Activated T-cell treated with anti-CD3 and anti-CD28 coated beads, Interleukin-2, amount 50 U/mL, for 4 hours (primary cell): ENCODE results near the gene CTNNBL1. TPM values are rescaled to one million over a fixed set of nuclear protein-coding genes. Genes with fewer than 3 reads are reported as not detected.

Source experiments
- ATAC-seq, 2 donors: fragments of 200-7000 bp; cut with Tn5 transposase; one replicate each; pipeline ENCODE4 v1.10.0; 2021
- DNase-seq: peaks from one replicate; pipeline ENCODE4 v3.0.0-alpha.2; 2020
- H3K27me3 Mint-ChIP-seq: one replicate; pipeline ENCODE4 v1.8.0; 2021; ENCODE audit warnings: low read depth, mixed read lengths
- H3K36me3 Mint-ChIP-seq: one replicate; pipeline ENCODE4 v1.8.0; 2022; ENCODE audit warnings: mixed read lengths; ENCODE audit not compliant: insufficient read depth
- H3K4me1 Mint-ChIP-seq: one replicate; pipeline ENCODE4 v1.8.0; 2021; ENCODE audit warnings: low read depth, mixed read lengths
- H3K4me3 Mint-ChIP-seq: one replicate; pipeline ENCODE4 v1.8.0; 2021; ENCODE audit warnings: mild to moderate bottlenecking, moderate library complexity, mixed read lengths
- H3K9me3 Mint-ChIP-seq: one replicate; pipeline ENCODE4 v1.8.0; 2021; ENCODE audit warnings: mixed read lengths
- total RNA-seq, 3 donors: library from RNA; stranded (reverse); gene quantifications; one replicate each; pipeline ENCODE4 v1.2.1, GENCODE V29; 2021

CTNNBL1 gene
- total RNA-seq, 3 donors from 2014 or later = 107 to 115 (median 110) TPM

DNA sequence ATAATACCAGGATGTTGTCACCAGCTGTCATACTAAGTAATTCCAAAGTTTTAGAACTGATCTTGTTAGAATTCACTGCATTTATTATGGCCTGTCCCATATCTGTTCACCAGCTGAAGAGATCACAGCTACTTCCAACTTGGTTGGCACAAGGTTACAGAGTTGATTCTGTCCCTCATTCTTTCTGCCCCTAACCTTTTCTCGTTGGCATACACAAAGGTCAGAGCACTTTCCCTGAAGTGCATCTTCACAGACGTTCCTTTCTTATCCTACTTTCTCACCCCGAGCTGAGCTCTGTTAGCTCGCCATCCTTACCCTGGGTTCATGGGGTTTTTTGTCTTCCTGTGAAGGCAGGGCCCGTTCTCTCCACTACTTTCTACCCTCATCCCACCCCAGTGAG lies 143.1 kb downstream of the CTNNBL1 start:
- Mint-ChIP-seq H3K9me3 (no peaks in the 10 kb centered on the region), H3K4me3 (no peak overlapping the region), H3K36me3 (peaks cover 32% of the 10 kb centered on the region), H3K4me1 (peaks cover 2% of the 10 kb centered on the region), H3K27me3 (no peaks in the 10 kb centered on the region)
- ATAC-seq (no peak), DNase-seq (no peak)

GRCh38 chr20:37837924-37838323 lies 144.1 kb downstream of the CTNNBL1 start:
- DNase-seq = no peak
- Mint-ChIP-seq H3K4me1 (peaks cover 2% of the 10 kb centered on the region), H3K36me3 (peaks cover 35% of the 10 kb centered on the region), H3K9me3 (no peaks in the 10 kb centered on the region), H3K27me3 (no peaks in the 10 kb centered on the region), H3K4me3 (no peak overlapping the region)
- no peak for ATAC-seq

GRCh38 chr20:37838769-37839431 lies 145.1 kb downstream of the CTNNBL1 start:
- ATAC-seq = no peak
- Mint-ChIP-seq H3K4me3 (no peak overlapping the region), H3K9me3 (no peaks in the 10 kb centered on the region), H3K27me3 (no peaks in the 10 kb centered on the region), H3K4me1 (peaks cover 2% of the 10 kb centered on the region), H3K36me3 (peaks cover 33% of the 10 kb centered on the region)
- no peak for DNase-seq

DNA sequence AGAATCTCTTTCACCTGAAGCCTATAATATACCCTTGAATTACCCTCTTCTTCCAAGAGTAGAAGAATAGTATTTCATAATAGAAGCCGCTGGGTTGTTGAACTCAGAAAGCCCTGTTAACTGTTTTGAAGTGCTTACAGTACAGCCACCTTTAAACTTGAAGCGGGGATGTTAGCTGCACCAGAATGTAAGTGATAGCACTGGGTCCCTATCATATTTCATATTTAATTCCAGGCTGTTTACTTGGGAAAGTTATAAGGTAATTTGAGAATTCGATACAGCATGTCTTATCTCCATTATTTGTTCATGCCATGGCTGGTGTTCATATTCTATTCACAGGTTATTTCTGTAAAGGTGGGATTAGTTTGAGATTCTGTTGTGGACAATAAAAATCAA lies 145.6 kb downstream of the CTNNBL1 start:
- peaks cover 2% of the 10 kb centered on the region for H3K4me1 Mint-ChIP-seq
- no peak for DNase-seq
- no peak for ATAC-seq
- H3K27me3 Mint-ChIP-seq = no peaks in the 10 kb centered on the region
- H3K36me3 Mint-ChIP-seq = peaks cover 33% of the 10 kb centered on the region
- H3K9me3 Mint-ChIP-seq = no peaks in the 10 kb centered on the region
- H3K4me3 Mint-ChIP-seq = no peak overlapping the region

DNA sequence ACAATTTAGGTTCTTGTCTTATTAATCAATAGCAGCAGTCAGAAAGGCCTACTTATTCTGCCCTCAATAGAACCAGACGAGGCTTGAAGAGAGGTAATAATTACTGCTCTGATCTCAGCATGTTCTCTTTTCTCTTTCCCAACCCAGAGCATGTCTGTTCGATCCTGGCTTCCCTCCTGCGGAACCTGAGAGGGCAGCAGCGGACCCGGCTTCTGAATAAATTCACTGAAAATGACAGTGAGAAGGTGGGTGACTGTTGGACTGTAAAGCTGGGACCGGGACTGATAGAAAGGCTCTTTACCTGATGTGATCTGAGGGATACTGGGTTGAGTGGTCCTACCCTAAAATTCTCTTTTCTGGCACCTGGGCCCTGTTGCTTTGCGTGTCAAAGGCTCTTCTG lies 146.1 kb downstream of the CTNNBL1 start:
- H3K9me3 Mint-ChIP-seq = no peaks in the 10 kb centered on the region
- DNase-seq = no peak
- H3K27me3 Mint-ChIP-seq = no peaks in the 10 kb centered on the region
- no peak overlapping the region for H3K4me3 Mint-ChIP-seq
- H3K4me1 Mint-ChIP-seq = peaks cover 2% of the 10 kb centered on the region
- ATAC-seq = no peak
- H3K36me3 Mint-ChIP-seq = peaks cover 34% of the 10 kb centered on the region

GRCh38 chr20:37841389-37841788 lies 147.6 kb downstream of the CTNNBL1 start:
- DNase-seq (no peak), ATAC-seq (no peak)
- Mint-ChIP-seq H3K27me3 (no peaks in the 10 kb centered on the region), H3K36me3 (peaks cover 32% of the 10 kb centered on the region), H3K4me1 (peaks cover under 1% of the 10 kb centered on the region), H3K9me3 (no peaks in the 10 kb centered on the region), H3K4me3 (no peak overlapping the region)

- Mint-ChIP-seq H3K4me3 (no peak overlapping the region), H3K4me1 (no peaks in the 10 kb centered on the region)
- DNase-seq = no peak
Measured at GRCh38 chr20:37841971-37842370, 148.1 kb downstream of the CTNNBL1 start.

DNA sequence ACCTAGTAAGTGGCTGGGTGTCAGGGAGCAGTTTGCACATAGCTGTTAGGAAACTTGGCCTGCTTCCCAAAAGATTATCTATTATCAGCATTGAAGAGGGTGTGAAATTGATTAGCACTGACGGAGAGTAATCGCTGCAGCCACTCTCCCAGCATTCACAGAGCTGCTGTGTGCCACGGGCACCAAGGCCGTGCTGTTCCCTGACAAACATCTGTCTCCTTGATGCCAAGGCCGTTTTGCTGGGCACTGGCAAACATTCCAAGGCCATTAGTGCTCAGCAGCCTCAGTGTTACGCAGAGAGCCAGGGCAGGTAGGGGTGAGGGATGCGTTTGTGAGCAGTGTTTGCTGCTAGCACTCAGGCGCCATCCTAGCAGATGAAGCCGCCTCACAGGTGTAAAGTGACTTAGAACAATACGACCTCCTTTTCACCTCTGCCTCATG lies 151.4 kb downstream of the CTNNBL1 start:
- H3K36me3 Mint-ChIP-seq = peaks cover 55% of the 10 kb centered on the region
- DNase-seq (no peak), ATAC-seq (no peak)
- H3K4me1 Mint-ChIP-seq = no peaks in the 10 kb centered on the region
- no peaks in the 10 kb centered on the region for H3K9me3 Mint-ChIP-seq
- H3K27me3 Mint-ChIP-seq = no peaks in the 10 kb centered on the region
- no peak overlapping the region for H3K4me3 Mint-ChIP-seq

More at GRCh38 chr20:37841971-37842370, 148.1 kb downstream of the CTNNBL1 start:
- no peaks in the 10 kb centered on the region for H3K27me3 Mint-ChIP-seq
- no peak for ATAC-seq
- H3K36me3 Mint-ChIP-seq = peaks cover 36% of the 10 kb centered on the region
- no peaks in the 10 kb centered on the region for H3K9me3 Mint-ChIP-seq

GRCh38 chr20:37845878-37846277 lies 152.0 kb downstream of the CTNNBL1 start:
- H3K36me3 Mint-ChIP-seq = peaks cover 52% of the 10 kb centered on the region
- no peaks in the 10 kb centered on the region for H3K27me3 Mint-ChIP-seq
- no peaks in the 10 kb centered on the region for H3K4me1 Mint-ChIP-seq
- no peak overlapping the region for H3K4me3 Mint-ChIP-seq
- DNase-seq = no peak
- H3K9me3 Mint-ChIP-seq = no peaks in the 10 kb centered on the region
- ATAC-seq = no peak

DNA sequence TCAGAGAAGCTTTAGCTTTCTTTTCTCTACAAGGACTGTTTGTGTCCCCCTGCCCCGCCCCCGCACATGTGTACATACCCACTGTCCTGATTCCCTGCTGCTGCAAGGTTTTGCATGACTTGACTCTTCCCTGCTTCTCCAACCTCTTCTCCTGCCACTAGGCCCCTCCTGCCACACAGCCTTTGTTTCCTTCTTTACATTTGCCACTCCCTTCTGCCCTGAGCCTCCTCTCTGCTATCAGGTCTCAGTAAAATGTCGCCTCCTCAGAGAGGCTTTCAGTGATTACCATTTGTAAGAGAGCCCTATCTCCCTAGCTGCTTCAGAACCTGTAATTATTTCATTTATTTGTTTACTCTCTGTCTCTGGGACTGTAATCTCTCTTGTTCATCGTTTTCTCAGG lies 152.7 kb downstream of the CTNNBL1 start:
- DNase-seq = no peak
- Mint-ChIP-seq H3K36me3 (peaks cover 51% of the 10 kb centered on the region), H3K9me3 (no peaks in the 10 kb centered on the region), H3K4me3 (no peak overlapping the region), H3K27me3 (no peaks in the 10 kb centered on the region), H3K4me1 (no peaks in the 10 kb centered on the region)
- ATAC-seq = no peak

GRCh38 chr20:37848706-37849105 lies 154.9 kb downstream of the CTNNBL1 start:
- peaks cover 43% of the 10 kb centered on the region for H3K36me3 Mint-ChIP-seq
- DNase-seq (no peak), ATAC-seq (no peak)
- no peaks in the 10 kb centered on the region for H3K9me3 Mint-ChIP-seq
- H3K27me3 Mint-ChIP-seq = no peaks in the 10 kb centered on the region
- no peaks in the 10 kb centered on the region for H3K4me1 Mint-ChIP-seq
- H3K4me3 Mint-ChIP-seq = no peak overlapping the region

DNA sequence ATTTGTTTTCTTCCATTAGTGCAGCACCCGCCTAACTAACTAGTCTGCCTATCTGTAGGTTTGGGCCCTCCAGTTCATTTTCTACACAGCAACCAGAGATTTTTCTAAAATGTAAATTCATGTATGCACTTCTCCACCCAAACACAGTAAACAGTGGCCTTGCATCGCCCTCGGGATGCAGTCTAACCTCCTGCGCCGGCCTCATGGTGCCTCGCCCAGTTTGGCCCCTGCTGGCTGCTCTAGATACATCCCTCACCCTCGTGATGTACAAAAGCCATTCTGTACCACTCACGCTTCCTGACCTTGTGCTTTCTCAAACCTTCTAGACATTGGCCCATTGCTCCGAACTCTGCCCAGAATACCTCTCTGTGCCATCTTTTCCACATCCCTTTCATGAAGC lies 155.3 kb downstream of the CTNNBL1 start:
- ATAC-seq (no peak), DNase-seq (no peak)
- H3K36me3 Mint-ChIP-seq = peaks cover 46% of the 10 kb centered on the region

GRCh38 chr20:37849566-37849965 lies 155.7 kb downstream of the CTNNBL1 start:
- ATAC-seq = no peak
- no peaks in the 10 kb centered on the region for H3K4me1 Mint-ChIP-seq
- H3K36me3 Mint-ChIP-seq = peaks cover 47% of the 10 kb centered on the region
- no peak overlapping the region for H3K4me3 Mint-ChIP-seq
- no peak for DNase-seq
- H3K27me3 Mint-ChIP-seq = no peaks in the 10 kb centered on the region
- no peaks in the 10 kb centered on the region for H3K9me3 Mint-ChIP-seq

More for the DNA sequence above, 155.3 kb downstream of the CTNNBL1 start:
- H3K27me3 Mint-ChIP-seq = no peaks in the 10 kb centered on the region
- H3K9me3 Mint-ChIP-seq = no peaks in the 10 kb centered on the region
- H3K4me3 Mint-ChIP-seq = no peak overlapping the region
- no peaks in the 10 kb centered on the region for H3K4me1 Mint-ChIP-seq

DNA sequence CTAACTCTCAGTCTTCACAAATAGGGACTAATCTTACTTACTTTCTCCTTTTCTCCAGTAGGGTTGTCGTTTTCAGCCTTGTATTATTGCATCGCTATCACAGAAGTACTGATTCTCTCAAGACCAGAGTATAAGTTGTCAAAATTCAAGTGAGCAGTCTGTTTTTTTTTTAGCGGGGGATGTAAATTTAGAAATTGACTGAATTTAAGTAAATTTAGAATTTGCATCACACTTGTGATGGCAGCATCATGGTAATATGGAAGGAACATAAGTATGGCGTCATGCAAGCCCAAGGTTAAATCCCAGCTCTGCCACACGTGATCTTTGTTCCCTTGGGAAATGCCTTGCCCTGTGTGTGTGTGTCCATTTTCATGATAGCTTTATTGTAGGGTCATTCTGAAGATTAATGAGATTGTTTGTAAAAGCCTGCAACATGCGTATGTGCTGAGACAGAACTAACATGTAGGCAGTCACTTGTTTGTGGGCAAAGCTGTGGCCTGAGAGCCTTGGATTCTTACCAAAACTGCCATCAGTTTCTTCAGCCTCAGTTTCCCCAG lies 156.3 kb downstream of the CTNNBL1 start:
- Mint-ChIP-seq H3K27me3 (no peaks in the 10 kb centered on the region), H3K4me3 (no peak overlapping the region), H3K36me3 (peaks cover 48% of the 10 kb centered on the region), H3K9me3 (no peaks in the 10 kb centered on the region), H3K4me1 (no peaks in the 10 kb centered on the region)
- ATAC-seq (no peak), DNase-seq (no peak)

DNA sequence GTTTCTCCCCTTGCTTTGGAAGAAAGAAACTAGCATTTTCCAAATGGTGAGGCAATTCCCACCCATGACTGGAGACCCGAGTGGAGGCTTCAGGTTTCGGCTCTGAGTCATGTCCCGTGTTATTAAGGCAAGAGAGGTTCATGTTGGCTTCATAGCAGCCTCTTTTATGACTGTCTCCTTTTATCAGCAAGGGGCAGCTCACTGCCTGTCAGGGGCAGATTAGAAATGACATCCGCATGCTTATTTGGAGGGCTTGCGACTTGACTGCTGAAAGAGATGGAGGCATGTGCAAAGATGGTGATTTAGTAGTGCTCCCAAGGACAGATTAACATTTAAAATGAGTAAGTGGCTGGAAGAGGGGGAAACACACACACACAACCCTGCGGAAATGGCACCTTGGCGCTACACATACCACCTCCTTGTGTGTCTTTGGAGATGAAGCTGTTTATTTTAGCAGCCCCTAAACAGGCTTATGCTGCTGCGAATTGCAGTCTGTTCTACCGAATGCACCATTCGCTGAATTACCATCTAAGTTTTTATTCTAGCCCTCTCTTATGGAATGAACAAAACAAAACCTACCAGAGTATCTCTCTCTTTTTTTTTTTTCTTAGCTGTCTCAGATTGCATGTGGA lies 157.0 kb downstream of the CTNNBL1 start:
- Mint-ChIP-seq H3K4me3 (no peak overlapping the region), H3K4me1 (no peaks in the 10 kb centered on the region), H3K36me3 (peaks cover 49% of the 10 kb centered on the region), H3K27me3 (no peaks in the 10 kb centered on the region), H3K9me3 (no peaks in the 10 kb centered on the region)
- DNase-seq (no peak), ATAC-seq (no peak)
